OCI-LY1 (cell line): ENCODE data around the gene HECTD1.

Source experiments
- CTCF ChIP-seq: fragments of 200-600 bp; sonication (generic), shearing (Covaris generic); IDR thresholded peaks from 2 replicates; pipeline ENCODE4 v1.5.1; 2017; ENCODE audit warnings: mild to moderate bottlenecking, antibody characterized with exemption, low read length, moderate library complexity, mixed read lengths
- EZH2 ChIP-seq: fragments of 200-600 bp; sonication (generic), shearing (Covaris generic); IDR thresholded peaks from 2 replicates; pipeline ENCODE4 v1.8.0; 2017; ENCODE audit warnings: borderline replicate concordance, mixed run types, mild to moderate bottlenecking, antibody characterized with exemption, low read length, moderate library complexity, mixed read lengths

- TF ChIP-seq EZH2 (no peak), CTCF (no peak)
Observed at GRCh38 chr14:31216359-31216758, 8.8 kb upstream of the HECTD1 start.
